GM12878 (cell line): ENCODE measurements around the gene FDPS. TPM values are rescaled to one million over a fixed set of nuclear protein-coding genes. Genes with fewer than 3 reads are reported as not detected.

Experiments used
- ATAC-seq: fragments of 200-7000 bp; cut with Tn5 transposase; 3 replicates; pipeline ENCODE4 v1.9.1; 2020; ENCODE audit warnings: mild to moderate bottlenecking, moderate library complexity
- BruUV-seq: library from RNA; stranded (reverse); fragments of 400-500 nt; replicated peaks from 2 replicates; lab custom pipeline; 2021; lab: Mats Ljungman, UMichigan
- CTCF ChIA-PET: fragments of 300-600 bp; sonication (Branson Sonifier 250); formaldehyde crosslinking; extraction: SDS; loops from one replicate; lab custom pipeline; 2021; ENCODE audit warnings: inconsistent platforms; lab: Yijun Ruan, JAX
- POLR2A ChIA-PET: fragments of 350-600 bp; formaldehyde crosslinking; extraction: SDS; loops from one replicate; lab custom pipeline; 2021; ENCODE audit warnings: inconsistent platforms; lab: Charles Lee
- RAD21 ChIA-PET: fragments of 300-600 bp; sonication (Branson Sonifier 250); formaldehyde crosslinking; loops from one replicate; lab custom pipeline; 2023; ENCODE audit warnings: antibody characterized with exemption; ENCODE audit not compliant: unreplicated experiment; lab: Charles Lee
- SMC1A ChIA-PET: fragments of 300-600 bp; sonication (Branson Sonifier 250); formaldehyde crosslinking; loops from one replicate; lab custom pipeline; 2023; ENCODE audit not compliant: unreplicated experiment, uncharacterized antibody; lab: Charles Lee
- DNase-seq: peaks from one replicate; pipeline ENCODE4 v3.0.0-alpha.2; 2011; ENCODE audit warnings: low read depth, low spot score
- FAIRE-seq: peaks from 3 replicates; lab custom pipeline; 2011; peaks lifted over from hg19 to GRCh38; lab: Jason Lieb, UNC
- H2AFZ ChIP-seq: 2 replicates; pipeline ENCODE4 v1.6.0; 2011; ENCODE audit warnings: low read depth, low read length, control low read depth; ENCODE audit not compliant: control insufficient read depth
- H3K27ac ChIP-seq: 2 replicates; pipeline ENCODE4 v1.5.1; 2011; ENCODE audit warnings: control low read depth; ENCODE audit not compliant: control insufficient read depth, insufficient read depth
- H3K27me3 ChIP-seq, 2 experiments: replicated peaks in 1 of 2; 2 replicates each; pipeline versions ENCODE4 v1.6.0 to v1.6.1; 2011; ENCODE audit warnings: low read length in 1 of 2; ENCODE audit not compliant: control insufficient read depth in 2 of 2, insufficient read depth in 2 of 2
- H3K36me3 ChIP-seq, 2 experiments: 2 replicates each; pipeline ENCODE4 v1.5.1; 2011; ENCODE audit warnings: low read length in 1 of 2; ENCODE audit not compliant: control insufficient read depth in 2 of 2, insufficient read depth in 2 of 2
- H3K4me1 ChIP-seq: 2 replicates; pipeline ENCODE4 v1.6.1; 2011; ENCODE audit warnings: mild to moderate bottlenecking, low read length, moderate library complexity, mixed read lengths; ENCODE audit not compliant: control insufficient read depth, insufficient read depth
- H3K4me2 ChIP-seq: 2 replicates; pipeline ENCODE4 v1.6.0; 2011; ENCODE audit warnings: control low read depth; ENCODE audit not compliant: control insufficient read depth, insufficient read depth
- H3K4me3 ChIP-seq: fragments of 200-600 bp; sonication (generic); 2 replicates; pipeline ENCODE4 v1.5.1; 2016
- H3K79me2 ChIP-seq: 2 replicates; pipeline ENCODE4 v1.6.0; 2011; ENCODE audit warnings: low read length; ENCODE audit not compliant: control insufficient read depth, insufficient read depth
- H3K9ac ChIP-seq: 2 replicates; pipeline ENCODE4 v1.8.0; 2011; ENCODE audit warnings: low read length, control low read depth, mixed read lengths; ENCODE audit not compliant: control insufficient read depth, insufficient read depth
- H3K9me3 ChIP-seq: replicated peaks from 3 replicates; pipeline ENCODE4 v1.5.1; 2011; ENCODE audit warnings: mild to moderate bottlenecking, low read length; ENCODE audit not compliant: control insufficient read depth, insufficient read depth
- H4K20me1 ChIP-seq: 2 replicates; pipeline ENCODE4 v1.6.0; 2011; ENCODE audit not compliant: control insufficient read depth, insufficient read depth
- CHD1 ChIP-seq: IDR thresholded peaks from 2 replicates; pipeline ENCODE4 v1.6.1; 2012; ENCODE audit warnings: low read depth, low read length, improper control_type of control experiment
- CREM ChIP-seq: IDR thresholded peaks from 2 replicates; pipeline ENCODE4 v1.6.1; 2014; ENCODE audit warnings: antibody characterized with exemption, low read depth
- DPF2 ChIP-seq: fragments of 450-650 bp; IDR thresholded peaks from 2 replicates; pipeline ENCODE4 v1.6.1; 2017; ENCODE audit warnings: mild to moderate bottlenecking
- FOXM1 ChIP-seq: IDR thresholded peaks from 2 replicates; pipeline ENCODE4 v1.6.1; 2012; ENCODE audit warnings: low read depth, mild to moderate bottlenecking, inconsistent platforms, low read length, moderate library complexity
- IKZF2 ChIP-seq, 2 experiments: fragments of 450-650 bp; IDR thresholded peaks; 2 replicates each; pipeline ENCODE4 v1.6.1; 2017; ENCODE audit warnings: mild to moderate bottlenecking in 2 of 2, moderate library complexity in 2 of 2
- MYB ChIP-seq: fragments of 150-350 bp; IDR thresholded peaks from 2 replicates; pipeline ENCODE4 v1.6.1; 2014; ENCODE audit warnings: mild to moderate bottlenecking, low read depth, low read length, borderline replicate concordance
- NFYA ChIP-seq: IDR thresholded peaks from 2 replicates; pipeline ENCODE4 v1.6.1; 2011; ENCODE audit warnings: low read depth, mild to moderate bottlenecking, low read length, improper control_type of control experiment, borderline replicate concordance
- RAD51 ChIP-seq: fragments of 450-650 bp; IDR thresholded peaks from 2 replicates; pipeline ENCODE4 v1.6.1; 2016; ENCODE audit warnings: moderate library complexity, mild to moderate bottlenecking, inconsistent platforms
- SIX5 ChIP-seq: IDR thresholded peaks from 2 replicates; pipeline ENCODE4 v1.6.1; 2011; ENCODE audit warnings: mild to moderate bottlenecking, low read depth, low read length, moderate library complexity; ENCODE audit not compliant: severe bottlenecking
- SPI1 ChIP-seq: IDR thresholded peaks from 2 replicates; pipeline ENCODE4 v1.6.1; 2011; ENCODE audit warnings: low read depth, mild to moderate bottlenecking, low read length, moderate library complexity, borderline replicate concordance; ENCODE audit not compliant: insufficient read depth
- SREBF1 ChIP-seq: IDR thresholded peaks from 2 replicates; pipeline ENCODE4 v1.6.1; 2012; ENCODE audit warnings: mild to moderate bottlenecking, low read length
- STAT1 ChIP-seq: fragments of 450-650 bp; conservative IDR thresholded peaks from 2 replicates; pipeline ENCODE4 v1.6.1; 2014; ENCODE audit warnings: antibody characterized with exemption, mild to moderate bottlenecking
- YBX1 ChIP-seq: fragments of 450-650 bp; IDR thresholded peaks from 2 replicates; pipeline ENCODE4 v1.6.1; 2016; ENCODE audit warnings: antibody characterized with exemption
- ZNF384 ChIP-seq: IDR thresholded peaks from 2 replicates; pipeline ENCODE4 v1.6.1; 2012; ENCODE audit warnings: low read depth, mild to moderate bottlenecking, low read length, improper control_type of control experiment, borderline replicate concordance
- ZZZ3 ChIP-seq: IDR thresholded peaks from 2 replicates; pipeline ENCODE4 v1.6.1; 2011; ENCODE audit warnings: low read depth; ENCODE audit not compliant: control insufficient read depth, insufficient read length
- WGBS: methylation state at CpG from one replicate; pipeline ENCODE4 v1.1.6; 2016; ENCODE audit warnings: low lambda C conversion rate; ENCODE audit not compliant: insufficient replicate concordance, insufficient coverage; ENCODE audit errors: missing lambda C conversion rate; 5-methylcytosine and 5-hydroxymethylcytosine counted together
- in situ Hi-C: fragments of 300-500 bp; cut with MboI; formaldehyde crosslinking; loops from 9 replicates; pipeline ENCODE4 v1.14.3; 2018; ENCODE audit warnings: mixed read lengths
- intact Hi-C: fragments of 100-400 bp; cut with micrococcal nuclease; formaldehyde crosslinking; loops from one replicate; pipeline ENCODE4 v1.14.2; 2022; ENCODE audit not compliant: unreplicated experiment
- polyA plus RNA-seq, 11 experiments: library from polyadenylated mRNA; depleted of rRNA in 4 of 11; unstranded in 6 of 11; stranded (reverse) in 5 of 11; fragments of >200 nt; fragmentation: Nextera tagmentation in 4 of 11; fragmentation: Illumina TruSeq in 1 of 11; extraction: Ambion mirVana in 4 of 11; extraction: Trizol in 1 of 11; gene quantifications; 1 replicate in 1 of 11; 2 replicates in 10 of 11; pipeline versions ENCODE4 v1.2.1 to v1.2.3, GENCODE V29; 2011 to 2016; ENCODE audit warnings: inconsistent platforms in 2 of 11, missing spikeins in 2 of 11, low read depth in 1 of 11
- total RNA-seq, 4 experiments: library from RNA; depleted of rRNA in 3 of 4; stranded (reverse); fragments of >200 nt in 3 of 4; fragmentation: Illumina TruSeq in 1 of 4; extraction: Trizol in 1 of 4; gene quantifications; 2 replicates each; pipeline versions ENCODE4 v1.2.1 to v1.2.3, GENCODE V29; 2013 to 2021
- TF ChIP-seq, protein P1 (sequence below): IDR thresholded peaks from 2 replicates; pipeline ENCODE4 v1.6.1; 2011; ENCODE audit warnings: low read depth, mild to moderate bottlenecking, low read length, moderate library complexity, borderline replicate concordance; ENCODE audit errors: extremely low read depth
- TF ChIP-seq, protein P2 (sequence below): IDR thresholded peaks from 2 replicates; pipeline ENCODE4 v1.6.1; 2012; ENCODE audit warnings: low read depth, low read length, improper control_type of control experiment
- TF ChIP-seq, protein P3 (sequence below): IDR thresholded peaks from 2 replicates; pipeline ENCODE4 v1.6.1; 2011; ENCODE audit warnings: low read depth, low read length, improper control_type of control experiment, borderline replicate concordance

FDPS gene
- total and polyA plus RNA-seq, 10 of the 15 experiments (the other 5 are each of a cell fraction or from before 2014, with no cell fraction given): 405 to 1,156 (median 487) TPM

DNA sequence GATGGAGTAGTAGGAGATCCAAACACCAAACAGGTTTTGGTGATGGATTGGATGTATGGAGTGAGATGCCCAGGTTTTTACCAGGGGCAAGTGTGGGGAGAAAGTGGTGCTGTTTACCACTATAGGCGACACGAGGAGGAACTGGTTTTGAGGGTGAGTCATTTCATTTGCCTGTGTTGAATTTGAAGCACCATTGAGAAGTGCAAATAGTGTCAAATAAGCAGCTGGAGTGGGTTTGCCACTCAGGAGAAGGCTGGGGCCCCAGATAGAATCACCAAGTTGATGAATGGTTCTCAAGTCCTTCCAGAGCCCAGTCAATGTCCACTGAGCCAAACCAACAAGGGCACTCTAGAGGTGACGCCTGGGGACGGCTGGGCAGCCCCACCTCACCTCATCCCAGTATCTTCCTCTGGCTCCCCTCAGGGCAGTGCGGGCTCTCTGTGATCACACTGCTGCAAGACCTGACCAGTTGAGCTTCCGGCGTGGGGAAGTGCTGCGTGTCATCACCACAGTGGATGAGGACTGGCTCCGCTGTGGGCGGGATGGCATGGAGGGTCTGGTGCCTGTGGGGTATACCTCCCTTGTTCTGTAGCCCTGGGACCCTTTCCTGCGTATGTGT lies 21.4 kb downstream of the FDPS start:
- Histone ChIP-seq H3K4me1 (no peaks in the 10 kb centered on the region), H3K27me3 (no peaks in the 10 kb centered on the region), H2AFZ (no peak overlapping the region), H3K4me3 (no peak overlapping the region), H3K36me3 (peaks cover 7 to 17% of the 10 kb centered on the region in 2 experiments), H3K9ac (no peak overlapping the region), H3K4me2 (no peak overlapping the region), H3K27ac (no peak overlapping the region), H3K9me3 (no peaks in the 10 kb centered on the region), H4K20me1 (no peaks in the 10 kb centered on the region), H3K79me2 (no peaks in the 10 kb centered on the region)
- TF ChIP-seq CHD1: no peak
- TF ChIP-seq CREM: no peak
- no peak for TF ChIP-seq FOXM1
- no peak for TF ChIP-seq SIX5
- TF ChIP-seq ZZZ3: no peak
- TF ChIP-seq, protein P1, sequence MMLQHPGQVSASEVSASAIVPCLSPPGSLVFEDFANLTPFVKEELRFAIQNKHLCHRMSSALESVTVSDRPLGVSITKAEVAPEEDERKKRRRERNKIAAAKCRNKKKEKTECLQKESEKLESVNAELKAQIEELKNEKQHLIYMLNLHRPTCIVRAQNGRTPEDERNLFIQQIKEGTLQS: no peak
- TF ChIP-seq, protein P2, sequence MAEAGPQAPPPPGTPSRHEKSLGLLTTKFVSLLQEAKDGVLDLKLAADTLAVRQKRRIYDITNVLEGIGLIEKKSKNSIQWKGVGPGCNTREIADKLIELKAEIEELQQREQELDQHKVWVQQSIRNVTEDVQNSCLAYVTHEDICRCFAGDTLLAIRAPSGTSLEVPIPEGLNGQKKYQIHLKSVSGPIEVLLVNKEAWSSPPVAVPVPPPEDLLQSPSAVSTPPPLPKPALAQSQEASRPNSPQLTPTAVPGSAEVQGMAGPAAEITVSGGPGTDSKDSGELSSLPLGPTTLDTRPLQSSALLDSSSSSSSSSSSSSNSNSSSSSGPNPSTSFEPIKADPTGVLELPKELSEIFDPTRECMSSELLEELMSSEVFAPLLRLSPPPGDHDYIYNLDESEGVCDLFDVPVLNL: no peak
- TF ChIP-seq SPI1: no peak
- TF ChIP-seq NFYA: no peak
- TF ChIP-seq ZNF384: no peak
- no peak for TF ChIP-seq YBX1
- TF ChIP-seq RAD51: no peak
- TF ChIP-seq MYB: no peak
- TF ChIP-seq STAT1: no peak
- TF ChIP-seq, protein P3, sequence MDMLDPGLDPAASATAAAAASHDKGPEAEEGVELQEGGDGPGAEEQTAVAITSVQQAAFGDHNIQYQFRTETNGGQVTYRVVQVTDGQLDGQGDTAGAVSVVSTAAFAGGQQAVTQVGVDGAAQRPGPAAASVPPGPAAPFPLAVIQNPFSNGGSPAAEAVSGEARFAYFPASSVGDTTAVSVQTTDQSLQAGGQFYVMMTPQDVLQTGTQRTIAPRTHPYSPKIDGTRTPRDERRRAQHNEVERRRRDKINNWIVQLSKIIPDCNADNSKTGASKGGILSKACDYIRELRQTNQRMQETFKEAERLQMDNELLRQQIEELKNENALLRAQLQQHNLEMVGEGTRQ: no peak
- TF ChIP-seq DPF2: no peak
- TF ChIP-seq IKZF2 (IDR thresholded peaks at IDR 0.05): no peak
- TF ChIP-seq SREBF1: no peak
- FAIRE-seq (no peak), DNase-seq (no peak), ATAC-seq (no peak)
- ChIA-PET RAD21 (no interaction called here), CTCF (no interaction called here), POLR2A (interaction anchor here (0.7 kb wide), 3 partner anchors 13 to 1194 kb away, joined by 4 to 7 read pairs (median 5); no protein-coding TSS in a partner anchor), SMC1A (no interaction called here)
- intact Hi-C loops: no loop called here
- WGBS: 76% methylated on average over 11 of the region's 11 CpGs
- in situ Hi-C loops: no loop called here
- BruUV-seq: no TSS peak
